NAMALWA (cell line): ENCODE data around the gene ZEB2.
A peak's percentile ranks its signal among the peaks of the same experiment; 100 is the strongest.

ENCODE experiments used
- DNase-seq: peaks from one replicate; pipeline ENCODE4 v3.0.0-alpha.2; 2015; ENCODE audit warnings: low spot score

ZEB2 gene

DNA sequence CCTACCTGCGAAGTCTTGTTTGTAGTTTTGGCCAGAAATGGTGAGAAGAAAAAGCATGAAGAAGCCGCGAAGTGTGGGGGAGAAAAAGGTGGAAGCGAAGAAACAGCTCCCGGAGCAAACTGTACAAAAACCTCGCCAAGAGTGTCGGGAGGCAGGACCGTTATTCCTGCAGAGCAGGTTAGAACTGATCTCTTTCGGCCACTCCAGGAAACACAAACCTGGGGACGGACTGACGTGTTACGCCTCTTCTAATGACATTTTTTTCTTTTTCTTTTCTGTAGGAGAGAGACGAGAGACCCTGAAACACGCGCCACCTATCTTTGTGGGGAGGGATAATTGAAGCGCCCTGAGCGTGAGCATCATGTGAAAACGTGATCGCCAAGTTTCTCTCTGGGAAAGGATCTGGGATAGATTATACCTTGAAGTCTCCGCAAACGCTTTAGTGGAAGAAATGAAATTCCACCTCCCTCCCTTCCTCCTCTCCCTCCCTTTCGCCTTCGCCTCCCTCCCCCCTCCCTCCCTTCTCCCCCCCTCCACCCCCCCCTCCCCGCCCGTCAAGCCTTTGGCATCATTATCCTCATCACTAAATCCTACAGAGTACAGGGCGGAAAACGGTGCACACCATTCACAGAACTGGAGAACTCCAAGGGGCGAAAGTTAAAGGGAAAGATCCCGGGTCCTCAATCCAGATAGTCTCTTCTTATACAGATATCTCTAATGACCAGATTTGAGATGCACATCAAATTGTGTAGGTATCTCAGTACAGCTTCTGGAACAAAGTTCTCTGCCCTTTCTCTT, at the start of gene ZEB2:
Gene ZEB2, minus strand, starts transcription at position 186 of the 798 bp plus-strand sequence. CDS start 2,769 bp downstream, outside the sequence.
- peak; percentile 92 for DNase-seq

DNA sequence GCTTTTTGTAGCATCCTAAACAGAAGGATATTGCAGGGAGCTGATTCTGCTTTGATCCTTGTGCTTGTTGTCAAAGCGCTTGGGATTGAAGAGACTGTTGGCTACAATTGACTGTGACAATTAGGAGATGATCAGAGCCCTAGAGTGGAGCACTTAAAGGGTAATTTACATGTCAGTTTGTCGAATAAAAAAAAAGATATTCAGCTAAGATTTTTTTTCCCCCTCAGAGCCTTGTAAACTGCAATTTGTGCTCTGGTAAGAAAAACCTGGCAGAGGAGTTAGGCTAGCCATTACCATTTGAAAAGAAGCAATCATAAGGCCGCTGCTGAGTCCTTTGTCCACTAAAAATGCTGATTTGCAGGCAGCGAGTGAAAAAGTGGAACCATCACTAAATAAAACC, 47.8 kb upstream of the ZEB2 start:
- no peak for DNase-seq

GRCh38 chr2:144566448-144566847, 46.5 kb upstream of the ZEB2 start:
- no peak for DNase-seq

DNA sequence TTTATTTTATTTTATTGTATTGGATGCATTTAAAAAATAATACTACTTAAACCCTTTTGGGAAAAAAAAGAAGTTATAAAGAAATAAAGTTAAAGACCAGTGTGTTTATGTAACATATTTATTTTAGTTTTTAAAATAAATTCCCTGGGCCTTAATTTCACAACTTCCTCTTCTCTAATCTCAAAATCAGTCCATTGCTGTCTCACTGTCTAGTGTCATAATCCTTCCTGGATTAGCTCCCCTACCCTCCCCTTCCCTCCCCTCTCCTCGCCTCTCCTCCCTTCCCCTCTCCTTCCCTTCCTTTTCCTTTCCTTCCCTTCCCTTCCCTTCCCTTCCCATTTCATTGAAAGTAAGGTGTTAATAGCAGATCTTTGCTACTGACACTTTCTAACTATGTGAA, 40.3 kb upstream of the ZEB2 start:
- no peak for DNase-seq

GRCh38 chr2:144559681-144560080, 39.8 kb upstream of the ZEB2 start:
- no peak for DNase-seq

DNA sequence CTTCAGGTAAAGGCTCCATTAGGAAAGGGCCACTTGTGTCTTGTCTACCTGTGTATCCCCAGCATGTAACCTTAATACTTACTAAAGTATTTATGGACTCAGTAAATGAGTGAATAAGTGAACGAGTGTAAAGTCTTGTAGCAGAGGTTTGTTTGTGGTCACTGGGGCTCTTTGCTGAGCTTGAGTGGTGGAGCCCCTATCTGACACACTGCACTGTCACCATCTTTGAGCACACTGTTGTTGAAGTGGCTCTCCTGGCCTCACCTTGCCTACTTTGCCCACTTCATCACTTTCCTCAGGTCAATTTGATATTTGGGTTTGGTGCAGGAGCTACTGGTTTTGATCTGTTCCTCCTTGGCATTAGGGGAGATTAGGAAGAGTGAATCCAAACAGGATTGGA, 39.3 kb upstream of the ZEB2 start:
- no peak for DNase-seq

- no peak for DNase-seq
These were observed 34.7 kb upstream of the ZEB2 start for GRCh38 chr2:144554492-144555210.

- DNase-seq = no peak
These were observed 33.5 kb upstream of the ZEB2 start for GRCh38 chr2:144553379-144553778.

DNA sequence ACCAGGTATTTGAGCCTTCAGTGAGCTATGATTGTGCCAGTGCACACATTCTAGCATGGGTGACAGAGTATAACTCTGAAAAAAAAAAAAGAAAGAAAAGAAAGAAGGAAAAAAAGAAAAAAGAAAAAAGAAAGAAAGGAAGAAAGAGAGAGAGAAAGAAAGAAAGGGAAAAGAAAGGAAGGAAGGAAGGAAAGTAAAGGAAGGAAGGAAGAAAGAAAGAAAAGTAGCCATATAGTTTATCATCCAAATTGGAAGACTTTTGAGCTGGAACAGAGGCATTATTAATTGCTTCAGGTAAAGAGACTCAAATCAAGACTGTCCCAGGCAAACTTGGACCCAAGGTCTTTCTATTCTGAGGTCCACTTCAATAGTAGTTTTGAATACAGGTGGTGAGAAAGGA, 32.9 kb upstream of the ZEB2 start:
- DNase-seq = no peak

- DNase-seq = no peak
These were observed 31.0 kb upstream of the ZEB2 start for GRCh38 chr2:144550911-144551310.

DNA sequence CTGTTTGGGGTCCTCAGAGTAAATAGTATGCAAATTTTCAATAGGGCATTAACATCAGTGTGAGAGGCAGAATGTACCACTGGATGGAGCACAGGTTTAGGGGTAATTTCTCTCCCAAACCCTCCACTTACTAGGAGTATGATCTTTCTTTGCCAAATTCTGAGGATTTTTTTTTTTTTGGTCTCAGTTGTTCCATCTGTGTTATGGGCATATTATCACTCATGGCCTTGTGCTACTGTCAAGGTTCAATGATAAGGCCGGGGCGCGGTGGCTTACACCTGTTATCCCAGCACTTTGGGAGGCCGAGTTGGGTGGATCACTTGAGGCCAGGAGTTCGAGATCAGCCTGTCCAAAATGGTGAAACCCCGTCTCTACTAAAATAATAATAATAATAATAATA, 30.2 kb upstream of the ZEB2 start:
- DNase-seq = no peak

- peak; percentile 26 for DNase-seq
These were observed 28.7 kb upstream of the ZEB2 start for GRCh38 chr2:144548532-144549191.

- peak; percentile 9 for DNase-seq
These were observed 28.2 kb upstream of the ZEB2 start for GRCh38 chr2:144548088-144548487.

GRCh38 chr2:144547494-144547893, 27.6 kb upstream of the ZEB2 start:
- DNase-seq = no peak

DNA sequence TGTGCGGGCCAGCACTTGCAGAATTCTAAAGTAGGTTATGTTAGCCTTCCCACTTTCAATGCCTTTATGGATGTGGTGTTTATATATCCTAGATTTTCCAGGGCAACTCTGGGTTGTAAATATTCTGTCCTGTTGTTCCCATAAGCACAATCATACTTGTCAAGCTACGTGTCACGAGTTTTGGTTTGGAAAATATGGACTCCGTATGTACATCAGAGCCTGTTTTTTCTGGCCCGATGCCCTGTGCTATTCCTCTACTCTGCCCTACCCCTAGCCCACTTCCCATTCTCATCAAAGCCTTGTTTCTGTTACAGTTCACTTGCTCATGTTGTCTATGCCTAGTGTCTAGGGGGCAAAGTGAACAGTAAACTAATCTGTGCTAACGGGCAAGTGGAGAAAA, 27.0 kb upstream of the ZEB2 start:
- DNase-seq = no peak

- DNase-seq = no peak
These were observed 25.9 kb upstream of the ZEB2 start for GRCh38 chr2:144545787-144546186.

DNA sequence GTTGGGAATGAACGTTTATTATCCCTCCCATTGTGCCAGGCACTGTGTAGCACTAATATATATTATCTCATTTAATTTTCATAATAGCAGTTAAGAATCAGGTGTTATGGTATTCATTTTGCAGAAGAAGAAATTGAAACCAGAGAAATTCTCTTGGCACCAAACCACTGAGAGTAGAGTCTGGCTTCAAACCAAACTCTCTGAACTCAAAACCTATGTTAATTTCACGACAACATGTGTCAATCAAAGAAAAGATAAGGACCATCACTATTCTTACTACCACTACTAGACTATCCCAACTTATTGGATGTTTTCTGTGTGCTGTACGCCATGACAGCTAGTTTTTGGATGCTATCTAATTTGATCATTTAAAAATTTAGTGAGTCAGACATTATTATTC, 24.1 kb upstream of the ZEB2 start:
- DNase-seq = no peak

DNA sequence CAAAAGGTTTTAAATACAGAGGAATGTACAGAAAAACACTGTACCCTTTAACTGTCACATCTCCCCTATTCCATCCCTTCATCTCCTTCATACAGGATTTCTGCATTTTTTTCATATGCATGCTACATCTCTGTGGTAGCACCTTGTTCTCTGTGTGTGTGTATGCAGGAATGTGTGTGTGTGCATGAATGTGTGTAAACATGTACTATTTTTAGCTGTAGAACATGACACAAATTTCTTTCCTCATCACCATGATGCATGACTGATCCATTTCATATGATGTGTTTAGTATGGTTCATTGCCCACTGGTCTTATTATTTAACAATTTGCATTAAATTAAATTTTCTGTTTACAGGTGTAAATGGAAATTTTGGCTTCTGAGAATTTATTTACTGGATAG, 21.5 kb upstream of the ZEB2 start:
- DNase-seq = no peak

- no peak for DNase-seq
These were observed 19.4 kb upstream of the ZEB2 start for GRCh38 chr2:144539289-144539782.

DNA sequence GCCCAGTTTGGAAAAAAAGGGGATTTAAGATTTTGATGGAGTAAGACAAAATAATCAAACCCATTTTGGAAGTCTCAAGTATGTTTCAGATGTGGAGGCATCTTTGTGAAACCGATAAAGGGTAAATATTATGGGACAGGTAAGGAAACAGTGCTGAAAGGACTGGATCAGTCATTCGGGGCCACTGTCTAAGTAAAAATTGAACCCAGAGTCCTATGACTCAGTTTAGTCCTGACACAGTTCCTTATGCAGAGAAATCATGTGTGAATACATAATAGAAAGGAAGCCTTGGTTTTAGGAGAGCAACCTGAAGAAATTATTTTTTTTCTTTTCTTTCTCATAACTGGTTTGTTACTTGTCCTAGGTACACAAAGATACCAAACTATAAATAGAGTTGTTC, 15.4 kb upstream of the ZEB2 start:
- no peak for DNase-seq

- no peak for DNase-seq
These were observed 13.3 kb upstream of the ZEB2 start for GRCh38 chr2:144533221-144533620.

DNA sequence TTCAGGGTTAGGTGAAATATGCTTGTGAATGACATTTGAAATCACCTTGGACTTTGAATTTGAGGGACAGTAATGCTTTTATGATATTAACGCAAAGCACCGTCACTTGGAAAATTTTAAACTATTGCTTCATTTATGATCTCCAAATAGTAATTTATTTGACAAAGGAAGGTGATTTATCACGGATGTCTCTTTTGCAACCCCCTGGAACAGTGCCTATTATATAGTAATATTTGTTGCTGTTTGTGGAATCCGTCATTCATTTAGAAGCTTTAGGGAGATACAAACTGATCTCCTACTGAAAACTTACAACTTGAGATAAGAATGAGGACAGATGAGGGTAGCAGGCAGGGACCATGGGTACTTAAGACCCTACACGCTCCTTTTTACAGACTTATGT, 10.7 kb upstream of the ZEB2 start:
- no peak for DNase-seq

DNA sequence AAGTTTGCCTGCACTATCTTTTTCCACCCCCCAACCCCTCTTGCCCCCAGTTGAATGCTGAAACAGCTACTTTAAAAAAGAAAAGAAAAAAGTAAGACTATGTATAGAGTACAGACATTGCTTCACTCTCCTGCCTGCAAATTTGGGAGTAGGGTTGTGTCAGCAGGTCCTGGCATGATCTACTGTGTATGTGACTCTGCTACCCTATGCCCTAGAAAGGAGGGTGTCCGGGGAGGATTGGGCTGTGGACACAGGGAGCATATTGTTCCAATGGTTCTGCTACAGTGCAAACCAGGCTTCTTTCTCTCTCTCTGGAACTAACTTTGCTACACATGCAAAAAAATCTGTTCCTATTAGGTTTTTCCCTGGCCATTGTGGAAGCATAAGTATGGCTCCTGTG, 9.9 kb upstream of the ZEB2 start:
- DNase-seq = no peak
